Ishikawa (cell line): ENCODE measurements around the gene BTBD16.

Source experiments
- CEBPB ChIP-seq: IDR thresholded peaks from 2 replicates; pipeline ENCODE4 v1.6.1; 2012
- CREB1 ChIP-seq: IDR thresholded peaks from 2 replicates; pipeline ENCODE4 v1.6.1; 2012; ENCODE audit warnings: low read depth
- EGR1 ChIP-seq: IDR thresholded peaks from 2 replicates; pipeline ENCODE4 v1.6.1; 2012
- EP300 ChIP-seq: IDR thresholded peaks from 2 replicates; pipeline ENCODE4 v1.6.1; 2012; ENCODE audit warnings: borderline replicate concordance
- FOXM1 ChIP-seq: IDR thresholded peaks from 2 replicates; pipeline ENCODE4 v1.6.1; 2012; ENCODE audit warnings: low read depth, borderline replicate concordance
- MAX ChIP-seq: IDR thresholded peaks from 2 replicates; pipeline ENCODE4 v1.6.1; 2012
- NFIC ChIP-seq: IDR thresholded peaks from 2 replicates; pipeline ENCODE4 v1.6.1; 2012
- RAD21 ChIP-seq: IDR thresholded peaks from 2 replicates; pipeline ENCODE4 v1.6.1; 2012; ENCODE audit warnings: low read depth
- TAF1 ChIP-seq: IDR thresholded peaks from 2 replicates; pipeline ENCODE4 v1.6.1; 2012; ENCODE audit warnings: low read depth, mild to moderate bottlenecking
- TCF12 ChIP-seq: IDR thresholded peaks from 2 replicates; pipeline ENCODE4 v1.6.1; 2012; ENCODE audit warnings: low read depth
- TEAD4 ChIP-seq: IDR thresholded peaks from 2 replicates; pipeline ENCODE4 v1.6.1; 2012
- USF1 ChIP-seq: IDR thresholded peaks from 2 replicates; pipeline ENCODE4 v1.6.1; 2012
- YY1 ChIP-seq: IDR thresholded peaks from 2 replicates; pipeline ENCODE4 v1.6.1; 2012; ENCODE audit warnings: low read depth
- ZBTB7A ChIP-seq: IDR thresholded peaks from 2 replicates; pipeline ENCODE4 v1.6.1; 2012; ENCODE audit warnings: low read depth
- TF ChIP-seq, protein P1 (sequence below): IDR thresholded peaks from 2 replicates; pipeline ENCODE4 v1.6.1; 2012; ENCODE audit warnings: low read depth, mild to moderate bottlenecking

BTBD16 gene

GRCh38 chr10:122363311-122363710, 92.2 kb downstream of the BTBD16 start:
- TF ChIP-seq, protein P1, sequence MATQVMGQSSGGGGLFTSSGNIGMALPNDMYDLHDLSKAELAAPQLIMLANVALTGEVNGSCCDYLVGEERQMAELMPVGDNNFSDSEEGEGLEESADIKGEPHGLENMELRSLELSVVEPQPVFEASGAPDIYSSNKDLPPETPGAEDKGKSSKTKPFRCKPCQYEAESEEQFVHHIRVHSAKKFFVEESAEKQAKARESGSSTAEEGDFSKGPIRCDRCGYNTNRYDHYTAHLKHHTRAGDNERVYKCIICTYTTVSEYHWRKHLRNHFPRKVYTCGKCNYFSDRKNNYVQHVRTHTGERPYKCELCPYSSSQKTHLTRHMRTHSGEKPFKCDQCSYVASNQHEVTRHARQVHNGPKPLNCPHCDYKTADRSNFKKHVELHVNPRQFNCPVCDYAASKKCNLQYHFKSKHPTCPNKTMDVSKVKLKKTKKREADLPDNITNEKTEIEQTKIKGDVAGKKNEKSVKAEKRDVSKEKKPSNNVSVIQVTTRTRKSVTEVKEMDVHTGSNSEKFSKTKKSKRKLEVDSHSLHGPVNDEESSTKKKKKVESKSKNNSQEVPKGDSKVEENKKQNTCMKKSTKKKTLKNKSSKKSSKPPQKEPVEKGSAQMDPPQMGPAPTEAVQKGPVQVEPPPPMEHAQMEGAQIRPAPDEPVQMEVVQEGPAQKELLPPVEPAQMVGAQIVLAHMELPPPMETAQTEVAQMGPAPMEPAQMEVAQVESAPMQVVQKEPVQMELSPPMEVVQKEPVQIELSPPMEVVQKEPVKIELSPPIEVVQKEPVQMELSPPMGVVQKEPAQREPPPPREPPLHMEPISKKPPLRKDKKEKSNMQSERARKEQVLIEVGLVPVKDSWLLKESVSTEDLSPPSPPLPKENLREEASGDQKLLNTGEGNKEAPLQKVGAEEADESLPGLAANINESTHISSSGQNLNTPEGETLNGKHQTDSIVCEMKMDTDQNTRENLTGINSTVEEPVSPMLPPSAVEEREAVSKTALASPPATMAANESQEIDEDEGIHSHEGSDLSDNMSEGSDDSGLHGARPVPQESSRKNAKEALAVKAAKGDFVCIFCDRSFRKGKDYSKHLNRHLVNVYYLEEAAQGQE = no peak
- no peak for TF ChIP-seq EGR1
- TF ChIP-seq CREB1 = no peak
- TF ChIP-seq YY1 = no peak
- no peak for TF ChIP-seq RAD21
- no peak for TF ChIP-seq EP300
- no peak for TF ChIP-seq USF1
- TF ChIP-seq TEAD4 = no peak
- no peak for TF ChIP-seq ZBTB7A
- TF ChIP-seq TAF1 = no peak
- no peak for TF ChIP-seq TCF12
- TF ChIP-seq NFIC = no peak
- no peak for TF ChIP-seq CEBPB

DNA sequence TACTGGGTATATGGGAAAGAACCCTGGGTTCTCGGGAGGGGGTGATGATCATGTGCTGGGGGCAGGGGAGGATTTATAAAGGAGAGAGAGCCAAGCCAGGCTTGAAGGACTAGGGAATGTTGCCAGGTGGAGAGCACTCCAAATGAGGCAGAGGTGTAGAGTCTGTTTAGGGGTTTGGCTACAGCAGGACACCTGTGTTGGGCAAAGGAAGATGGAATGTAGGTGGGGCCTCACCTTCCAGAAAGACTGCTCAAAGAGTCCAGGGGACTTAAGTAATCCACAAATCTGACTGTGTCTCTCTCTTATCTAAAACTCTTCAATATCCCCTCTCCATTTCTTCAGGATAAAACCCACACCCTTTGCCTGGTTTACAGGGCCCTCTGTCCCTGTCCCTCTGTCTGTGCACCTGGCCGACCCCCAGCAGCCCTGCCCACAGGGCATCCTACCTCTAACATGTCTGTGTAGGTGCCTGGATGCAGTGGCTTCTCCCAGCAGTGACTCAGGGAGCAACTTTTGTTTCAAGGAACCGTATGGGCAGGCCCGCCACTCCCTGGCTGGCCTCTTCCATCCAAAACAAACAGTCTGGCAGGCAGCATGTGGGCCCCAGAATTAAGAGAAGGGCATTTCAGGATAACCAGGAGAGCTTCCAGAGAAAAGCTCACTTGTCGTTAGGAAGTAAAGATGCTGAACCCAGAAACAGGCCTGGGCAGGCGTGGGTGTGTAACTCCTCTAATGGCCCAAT, 92.8 kb downstream of the BTBD16 start:
- TF ChIP-seq MAX (no peak), USF1 (no peak), NFIC (no peak), CEBPB (no peak), RAD21 (no peak)

DNA sequence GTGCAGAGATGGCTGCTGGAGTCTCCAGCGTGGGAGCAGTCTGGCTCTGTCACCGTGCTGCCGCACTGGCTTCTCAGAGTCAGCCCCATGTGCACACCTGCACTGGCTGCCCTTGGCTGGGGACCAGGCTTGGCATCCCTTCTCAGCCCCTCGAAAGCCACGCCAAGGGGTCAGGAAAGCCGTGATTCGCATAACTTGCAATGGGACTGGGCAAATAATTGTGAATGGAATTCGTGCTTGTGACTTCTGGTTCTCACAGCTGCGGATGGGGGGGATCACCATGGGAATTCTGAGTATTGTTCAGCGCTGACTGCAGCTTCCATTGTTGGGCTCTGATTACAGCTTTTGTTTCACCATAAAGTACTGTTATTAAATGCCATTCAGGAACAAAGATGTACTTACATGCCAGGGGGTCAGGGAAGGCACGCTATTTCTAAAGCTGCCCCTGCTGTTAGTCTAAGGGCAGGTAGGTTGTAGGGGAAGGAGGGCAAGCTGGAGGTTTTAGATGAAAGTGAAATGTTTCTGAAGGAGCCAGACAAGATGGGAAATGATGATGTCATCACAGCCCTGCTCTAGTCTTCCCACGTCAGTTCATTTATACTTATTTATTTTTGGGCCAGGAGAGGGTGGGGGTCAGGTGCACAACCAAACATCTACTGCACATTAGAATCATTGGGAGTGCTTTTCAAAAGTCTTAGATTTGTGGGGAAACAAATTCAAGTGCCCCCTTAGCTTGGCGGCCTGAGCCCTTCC, 97.6 kb downstream of the BTBD16 start:
- TF ChIP-seq TAF1 (no peak), RAD21 (no peak), TEAD4 (peak; percentile 58; the same call in 1 of the 2 replicates), ZBTB7A (0 out of 2 replicates have a peak, but pooled peaks have one; percentile 31), USF1 (no peak), FOXM1 (0 out of 2 replicates have a peak, but pooled peaks have one; percentile 36), YY1 (no peak), NFIC (peak; percentile 61), EGR1 (no peak), CEBPB (peak; percentile 12; the same call in 1 of the 2 replicates), TCF12 (peak; percentile 89), CREB1 (no peak), MAX (no peak), EP300 (peak; percentile 75; the same call in 1 of the 2 replicates)
- TF ChIP-seq, protein P1 = no peak

DNA sequence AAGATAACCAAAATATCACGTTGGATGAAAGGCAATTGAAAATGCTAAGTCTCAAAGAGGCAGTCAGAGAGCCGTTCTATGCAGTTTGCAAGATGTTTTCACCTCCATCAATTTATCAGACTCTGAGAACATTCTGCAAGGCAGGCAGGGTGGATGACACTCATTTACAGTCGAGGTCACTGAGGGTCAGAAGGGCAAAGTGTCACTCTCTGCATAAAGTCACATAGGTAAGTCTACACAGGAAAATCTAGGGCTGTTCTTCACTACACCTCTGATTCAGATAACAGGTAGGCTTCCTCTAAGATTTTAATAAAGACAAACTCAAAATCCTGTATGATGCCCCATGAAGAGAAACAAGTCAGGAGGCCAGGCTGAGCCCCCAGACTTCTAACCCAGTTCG, 102.0 kb downstream of the BTBD16 start:
- no peak for TF ChIP-seq MAX
- TF ChIP-seq RAD21 = no peak
- no peak for TF ChIP-seq EGR1
- TF ChIP-seq ZBTB7A = no peak
- no peak for TF ChIP-seq TCF12
- TF ChIP-seq, protein P1 = no peak
- TF ChIP-seq FOXM1 = no peak
